ENCODE results near the gene AK9.
"Not testable (repeated sequence)": the region's sequence is repeated elsewhere in the genome, so short reads cannot be mapped to it uniquely, and the experiment has no call there.

The AK9 gene

GRCh38 chr6:109580519-109580918, 110.5 kb downstream of the AK9 start:
- DNase-seq: peak; percentile 84

DNA sequence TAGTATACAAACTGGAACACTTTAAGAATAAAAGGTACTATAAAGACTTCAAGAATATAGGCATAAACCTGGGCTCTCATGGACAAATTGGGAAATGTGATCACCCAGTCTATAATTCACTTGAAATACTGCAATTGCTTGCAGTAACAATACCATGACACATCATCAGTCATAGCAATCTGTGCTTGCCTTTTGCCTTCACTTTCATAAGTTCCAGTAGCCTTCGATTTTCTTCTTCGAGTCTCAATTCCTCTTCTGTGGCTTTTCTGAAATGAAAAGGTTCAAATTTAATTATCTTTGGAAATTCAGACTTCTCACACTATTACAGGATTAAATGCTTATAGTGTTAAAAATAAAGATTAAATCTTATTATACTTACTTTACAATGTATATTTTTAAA, 111.6 kb downstream of the AK9 start:
- H3K23ac ChIP-seq (ENCODE audit: low read length): no peak overlapping the region
- H3K36me3 ChIP-seq (ENCODE audit: control insufficient read depth, insufficient read depth, low read length): no peaks in the 10 kb centered on the region
- no peaks in the 10 kb centered on the region for H3K79me1 ChIP-seq (ENCODE audit: low read length)
- H3K27me3 ChIP-seq (ENCODE audit: insufficient read depth, low read length, poor library complexity): no peaks in the 10 kb centered on the region
- H3K9ac ChIP-seq (ENCODE audit: low read length): no peak overlapping the region
- no peaks in the 10 kb centered on the region for H3K4me1 ChIP-seq (ENCODE audit: control insufficient read depth, low read depth, low read length)
- no peak overlapping the region for H3K4me2 ChIP-seq (ENCODE audit: low read length)
- H3K79me2 ChIP-seq (ENCODE audit: control insufficient read depth, insufficient read depth, low read length): no peaks in the 10 kb centered on the region
- no peak overlapping the region for H3K18ac ChIP-seq (ENCODE audit: low read length)
- no peak overlapping the region for H4K8ac ChIP-seq (ENCODE audit: low read depth, low read length)
- H2BK120ac ChIP-seq (ENCODE audit: low read depth, low read length): no peak overlapping the region
- no peak overlapping the region for H3K4ac ChIP-seq (ENCODE audit: low read depth, low read length)
- H3K27ac ChIP-seq (ENCODE audit: low read depth, low read length): no peak overlapping the region
- H3K4me3 ChIP-seq (ENCODE audit: low read length): no peak overlapping the region
- no peak overlapping the region for H2AK5ac ChIP-seq (ENCODE audit: low read length)
- no peak overlapping the region for H2BK5ac ChIP-seq (ENCODE audit: low read length)
- no peak for DNase-seq
- WGBS (ENCODE audit: extremely low coverage, insufficient coverage, low lambda C conversion rate): no CpG with 5 or more reads among the region's 2 CpGs
- H3K56ac ChIP-seq (ENCODE audit: low read length): no peak overlapping the region
- H4K5ac ChIP-seq (ENCODE audit: low read length): no peak overlapping the region
- H2BK15ac ChIP-seq (replicated peaks; ENCODE audit: low read depth): no peak overlapping the region

More at GRCh38 chr6:109580519-109580918, 110.5 kb downstream of the AK9 start:
- Histone ChIP-seq H2BK120ac (ENCODE audit: low read depth, low read length) (no peak overlapping the region), H3K27me3 (ENCODE audit: insufficient read depth, low read length, poor library complexity) (no peaks in the 10 kb centered on the region), H4K8ac (ENCODE audit: low read depth, low read length) (no peak overlapping the region), H3K27ac (ENCODE audit: low read depth, low read length) (no peak overlapping the region), H3K18ac (ENCODE audit: low read length) (no peak overlapping the region), H3K79me2 (ENCODE audit: control insufficient read depth, insufficient read depth, low read length) (no peaks in the 10 kb centered on the region), H2BK5ac (ENCODE audit: low read length) (no peak overlapping the region), H4K5ac (ENCODE audit: low read length) (no peak overlapping the region), H3K4me1 (ENCODE audit: control insufficient read depth, low read depth, low read length) (no peaks in the 10 kb centered on the region), H2BK15ac (replicated peaks; ENCODE audit: low read depth) (no peak overlapping the region), H3K56ac (ENCODE audit: low read length) (no peak overlapping the region), H3K4ac (ENCODE audit: low read depth, low read length) (no peak overlapping the region), H3K79me1 (ENCODE audit: low read length) (no peaks in the 10 kb centered on the region), H3K9ac (ENCODE audit: low read length) (no peak overlapping the region), H3K4me2 (ENCODE audit: low read length) (no peak overlapping the region), H3K36me3 (ENCODE audit: control insufficient read depth, insufficient read depth, low read length) (no peaks in the 10 kb centered on the region), H3K4me3 (ENCODE audit: low read length) (no peak overlapping the region), H2AK5ac (ENCODE audit: low read length) (no peak overlapping the region), H3K23ac (ENCODE audit: low read length) (no peak overlapping the region)
- WGBS (ENCODE audit: extremely low coverage, insufficient coverage, low lambda C conversion rate): no CpG with 5 or more reads among the region's 8 CpGs

GRCh38 chr6:109569901-109570300, 121.1 kb downstream of the AK9 start:
- H3K18ac ChIP-seq (ENCODE audit: low read length); H3K79me2 ChIP-seq (ENCODE audit: control insufficient read depth, insufficient read depth, low read length); H2AK5ac ChIP-seq (ENCODE audit: low read length); H4K5ac ChIP-seq (ENCODE audit: low read length); H3K23ac ChIP-seq (ENCODE audit: low read length); H2BK120ac ChIP-seq (ENCODE audit: low read depth, low read length); H3K4ac ChIP-seq (ENCODE audit: low read depth, low read length); H3K4me3 ChIP-seq (ENCODE audit: low read length); H3K27ac ChIP-seq (ENCODE audit: low read depth, low read length); H4K8ac ChIP-seq (ENCODE audit: low read depth, low read length); H3K56ac ChIP-seq (ENCODE audit: low read length); H3K9ac ChIP-seq (ENCODE audit: low read length); H3K36me3 ChIP-seq (ENCODE audit: control insufficient read depth, insufficient read depth, low read length); H3K4me1 ChIP-seq (ENCODE audit: control insufficient read depth, low read depth, low read length); H3K79me1 ChIP-seq (ENCODE audit: low read length); H2BK15ac ChIP-seq (replicated peaks; ENCODE audit: low read depth); DNase-seq; H3K27me3 ChIP-seq (ENCODE audit: insufficient read depth, low read length, poor library complexity); H2BK5ac ChIP-seq (ENCODE audit: low read length); H3K4me2 ChIP-seq (ENCODE audit: low read length): not testable (repeated sequence)
- WGBS (ENCODE audit: extremely low coverage, insufficient coverage, low lambda C conversion rate): no CpG with 5 or more reads among the region's 2 CpGs

- Histone ChIP-seq H4K8ac (ENCODE audit: low read depth, low read length) (no peak overlapping the region), H2AK5ac (ENCODE audit: low read length) (no peak overlapping the region), H3K79me1 (ENCODE audit: low read length) (no peaks in the 10 kb centered on the region), H3K27ac (ENCODE audit: low read depth, low read length) (no peak overlapping the region), H3K27me3 (ENCODE audit: insufficient read depth, low read length, poor library complexity) (no peaks in the 10 kb centered on the region), H2BK5ac (ENCODE audit: low read length) (no peak overlapping the region), H3K4me3 (ENCODE audit: low read length) (no peak overlapping the region), H3K79me2 (ENCODE audit: control insufficient read depth, insufficient read depth, low read length) (no peaks in the 10 kb centered on the region), H3K23ac (ENCODE audit: low read length) (no peak overlapping the region), H4K5ac (ENCODE audit: low read length) (no peak overlapping the region), H3K56ac (ENCODE audit: low read length) (no peak overlapping the region), H2BK120ac (ENCODE audit: low read depth, low read length) (no peak overlapping the region), H3K4me1 (ENCODE audit: control insufficient read depth, low read depth, low read length) (no peaks in the 10 kb centered on the region), H2BK15ac (replicated peaks; ENCODE audit: low read depth) (no peak overlapping the region), H3K9ac (ENCODE audit: low read length) (no peak overlapping the region), H3K36me3 (ENCODE audit: control insufficient read depth, insufficient read depth, low read length) (no peaks in the 10 kb centered on the region), H3K4ac (ENCODE audit: low read depth, low read length) (no peak overlapping the region), H3K18ac (ENCODE audit: low read length) (no peak overlapping the region), H3K4me2 (ENCODE audit: low read length) (no peak overlapping the region)
- DNase-seq: no peak
- no CpG with 5 or more reads among the region's 1 CpG for WGBS (ENCODE audit: extremely low coverage, insufficient coverage, low lambda C conversion rate)
Observed at GRCh38 chr6:109561844-109562243, 129.2 kb downstream of the AK9 start.

GRCh38 chr6:109531446-109531845, 159.6 kb downstream of the AK9 start:
- Histone ChIP-seq H3K23ac (ENCODE audit: low read length) (no peak overlapping the region), H2BK15ac (replicated peaks; ENCODE audit: low read depth) (no peak overlapping the region), H3K56ac (ENCODE audit: low read length) (no peak overlapping the region), H2AK5ac (ENCODE audit: low read length) (no peak overlapping the region), H3K27me3 (ENCODE audit: insufficient read depth, low read length, poor library complexity) (no peaks in the 10 kb centered on the region), H4K8ac (ENCODE audit: low read depth, low read length) (no peak overlapping the region), H3K79me2 (ENCODE audit: control insufficient read depth, insufficient read depth, low read length) (no peaks in the 10 kb centered on the region), H2BK120ac (ENCODE audit: low read depth, low read length) (no peak overlapping the region), H3K18ac (ENCODE audit: low read length) (no peak overlapping the region), H3K79me1 (ENCODE audit: low read length) (no peaks in the 10 kb centered on the region), H3K27ac (ENCODE audit: low read depth, low read length) (no peak overlapping the region), H2BK5ac (ENCODE audit: low read length) (no peak overlapping the region), H3K4me2 (ENCODE audit: low read length) (no peak overlapping the region), H4K5ac (ENCODE audit: low read length) (no peak overlapping the region), H3K4me3 (ENCODE audit: low read length) (no peak overlapping the region), H3K36me3 (ENCODE audit: control insufficient read depth, insufficient read depth, low read length) (no peaks in the 10 kb centered on the region), H3K4me1 (ENCODE audit: control insufficient read depth, low read depth, low read length) (no peaks in the 10 kb centered on the region), H3K4ac (ENCODE audit: low read depth, low read length) (no peak overlapping the region), H3K9ac (ENCODE audit: low read length) (no peak overlapping the region)
- no peak for DNase-seq
- no CpG with 5 or more reads among the region's 6 CpGs for WGBS (ENCODE audit: extremely low coverage, insufficient coverage, low lambda C conversion rate)

DNA sequence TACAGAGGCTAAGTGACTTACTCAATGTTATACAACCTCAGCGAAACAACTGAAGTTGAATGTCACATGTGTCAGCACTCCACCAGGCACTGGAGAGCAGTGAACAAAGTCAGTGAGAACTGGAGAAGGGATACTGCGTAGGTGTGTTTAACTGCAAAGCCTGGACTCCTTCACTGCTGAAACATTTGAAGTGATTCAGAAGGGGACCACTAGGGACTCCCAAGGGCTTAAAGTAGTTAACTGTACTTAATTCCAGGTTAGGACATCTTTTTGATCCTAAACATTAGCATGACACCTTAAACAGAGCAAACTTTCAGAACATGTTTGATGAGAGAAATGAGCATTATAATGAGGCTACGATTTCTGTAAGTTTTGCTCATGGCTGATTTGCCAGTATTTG, 163.0 kb downstream of the AK9 start:
- Histone ChIP-seq H2BK5ac (ENCODE audit: low read length) (no peak overlapping the region), H3K79me2 (ENCODE audit: control insufficient read depth, insufficient read depth, low read length) (no peaks in the 10 kb centered on the region), H4K5ac (ENCODE audit: low read length) (no peak overlapping the region), H3K27me3 (ENCODE audit: insufficient read depth, low read length, poor library complexity) (no peaks in the 10 kb centered on the region), H2BK120ac (ENCODE audit: low read depth, low read length) (no peak overlapping the region), H3K79me1 (ENCODE audit: low read length) (no peaks in the 10 kb centered on the region), H3K18ac (ENCODE audit: low read length) (no peak overlapping the region), H3K23ac (ENCODE audit: low read length) (no peak overlapping the region), H3K27ac (ENCODE audit: low read depth, low read length) (no peak overlapping the region), H4K8ac (ENCODE audit: low read depth, low read length) (no peak overlapping the region), H3K36me3 (ENCODE audit: control insufficient read depth, insufficient read depth, low read length) (no peaks in the 10 kb centered on the region), H3K9ac (ENCODE audit: low read length) (no peak overlapping the region), H2AK5ac (ENCODE audit: low read length) (no peak overlapping the region), H3K4me1 (ENCODE audit: control insufficient read depth, low read depth, low read length) (no peaks in the 10 kb centered on the region), H3K4ac (ENCODE audit: low read depth, low read length) (no peak overlapping the region), H3K4me3 (ENCODE audit: low read length) (no peak overlapping the region), H2BK15ac (replicated peaks; ENCODE audit: low read depth) (no peak overlapping the region), H3K4me2 (ENCODE audit: low read length) (no peak overlapping the region), H3K56ac (ENCODE audit: low read length) (no peak overlapping the region)
- peak; percentile 58 for DNase-seq
- WGBS (ENCODE audit: extremely low coverage, insufficient coverage, low lambda C conversion rate): no CpG with 5 or more reads among the region's 3 CpGs

Data from mesendoderm (in vitro differentiated cells).